ENCODE results near the gene C12orf42. TPM values are rescaled to one million over a fixed set of nuclear protein-coding genes. Genes with fewer than 3 reads are reported as not detected.

C12orf42 gene
- total and polyA plus RNA-seq, 7 donors = 0.93 TPM; not detected in 6

DNA sequence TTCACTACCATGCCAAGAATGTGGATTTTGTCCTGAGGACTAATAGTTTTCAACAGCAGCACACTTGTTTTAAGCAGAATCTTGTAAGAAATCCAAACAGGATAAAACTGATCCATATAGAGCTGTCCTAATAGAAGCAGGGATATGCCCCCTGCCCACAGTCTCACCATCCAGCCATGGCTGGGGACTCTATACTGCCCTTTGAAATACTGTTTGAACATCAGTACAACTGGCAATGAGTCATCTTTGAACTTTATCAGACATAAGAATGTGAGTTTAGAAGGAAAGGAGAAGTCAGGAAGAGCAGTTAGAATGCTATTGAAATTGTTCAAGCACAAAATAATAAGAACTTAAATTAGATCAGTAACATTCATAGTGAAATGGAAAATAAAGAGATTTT, 3.8 kb upstream of the C12orf42 start:
- TF ChIP-seq POLR2AphosphoS5 (IDR thresholded peaks at IDR 0.05) (no peak), POLR2A (IDR thresholded peaks at IDR 0.05) (no peak), EP300 (IDR thresholded peaks at IDR 0.05) (no peak)
- TF ChIP-seq, protein P1, sequence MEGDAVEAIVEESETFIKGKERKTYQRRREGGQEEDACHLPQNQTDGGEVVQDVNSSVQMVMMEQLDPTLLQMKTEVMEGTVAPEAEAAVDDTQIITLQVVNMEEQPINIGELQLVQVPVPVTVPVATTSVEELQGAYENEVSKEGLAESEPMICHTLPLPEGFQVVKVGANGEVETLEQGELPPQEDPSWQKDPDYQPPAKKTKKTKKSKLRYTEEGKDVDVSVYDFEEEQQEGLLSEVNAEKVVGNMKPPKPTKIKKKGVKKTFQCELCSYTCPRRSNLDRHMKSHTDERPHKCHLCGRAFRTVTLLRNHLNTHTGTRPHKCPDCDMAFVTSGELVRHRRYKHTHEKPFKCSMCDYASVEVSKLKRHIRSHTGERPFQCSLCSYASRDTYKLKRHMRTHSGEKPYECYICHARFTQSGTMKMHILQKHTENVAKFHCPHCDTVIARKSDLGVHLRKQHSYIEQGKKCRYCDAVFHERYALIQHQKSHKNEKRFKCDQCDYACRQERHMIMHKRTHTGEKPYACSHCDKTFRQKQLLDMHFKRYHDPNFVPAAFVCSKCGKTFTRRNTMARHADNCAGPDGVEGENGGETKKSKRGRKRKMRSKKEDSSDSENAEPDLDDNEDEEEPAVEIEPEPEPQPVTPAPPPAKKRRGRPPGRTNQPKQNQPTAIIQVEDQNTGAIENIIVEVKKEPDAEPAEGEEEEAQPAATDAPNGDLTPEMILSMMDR (IDR thresholded peaks at IDR 0.05) = no peak
- Histone ChIP-seq H3K27me3 (peaks cover 7 to 30% (median 20%) of the 10 kb centered on the region in 3 donors), H3K4me1 (peaks cover 0 to 15% (median 15%) of the 10 kb centered on the region in 4 donors), H3K36me3 (no peaks in the 10 kb centered on the region), H3K27ac (no peak overlapping the region), H3K9me3 (no peaks in the 10 kb centered on the region), H3K4me3 (no peak overlapping the region)
- intact Hi-C loops (cut with DNase I) = loop anchor here (5.0 kb wide), 1 partner anchor 48 kb away; no protein-coding TSS in a partner anchor
- DNase-seq = no peak

DNA sequence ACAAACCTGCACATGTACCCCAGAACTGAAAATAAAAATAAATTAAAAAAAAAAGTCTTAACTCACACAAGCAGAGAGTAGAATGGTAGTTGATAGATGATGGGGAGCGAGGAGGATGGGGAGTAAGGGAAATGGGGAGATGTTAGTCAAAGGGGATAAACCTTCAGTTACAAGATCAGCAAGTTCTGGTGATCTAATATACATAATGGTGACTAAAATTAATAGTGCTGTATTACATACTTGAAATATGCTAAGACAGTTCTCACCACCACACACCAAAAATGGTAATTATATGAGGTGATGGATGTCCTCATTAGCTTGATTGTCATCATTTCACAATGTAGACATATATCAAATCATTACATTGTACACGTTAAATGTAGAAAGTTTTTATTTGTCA, 3.2 kb upstream of the C12orf42 start:
- H3K9me3 ChIP-seq = no peaks in the 10 kb centered on the region
- H3K4me3 ChIP-seq = no peak overlapping the region
- H3K27me3 ChIP-seq = peaks cover 7 to 36% (median 20%) of the 10 kb centered on the region in 3 donors
- peaks cover 0 to 15% (median 15%) of the 10 kb centered on the region in 4 donors for H3K4me1 ChIP-seq
- H3K36me3 ChIP-seq = no peaks in the 10 kb centered on the region
- H3K27ac ChIP-seq = no peak overlapping the region
- DNase-seq = no peak
- TF ChIP-seq EP300 (IDR thresholded peaks at IDR 0.05) = no peak
- no peak for TF ChIP-seq POLR2A (IDR thresholded peaks at IDR 0.05)
- no peak for TF ChIP-seq POLR2AphosphoS5 (IDR thresholded peaks at IDR 0.05)
- TF ChIP-seq, protein P1 (IDR thresholded peaks at IDR 0.05) = no peak
- intact Hi-C loops (cut with DNase I) = loop anchor here (5.0 kb wide), 1 partner anchor 48 kb away; no protein-coding TSS in a partner anchor
- WGBS, 2 donors = 77 to 80% methylated on average over 2 of the region's 2 CpGs

DNA sequence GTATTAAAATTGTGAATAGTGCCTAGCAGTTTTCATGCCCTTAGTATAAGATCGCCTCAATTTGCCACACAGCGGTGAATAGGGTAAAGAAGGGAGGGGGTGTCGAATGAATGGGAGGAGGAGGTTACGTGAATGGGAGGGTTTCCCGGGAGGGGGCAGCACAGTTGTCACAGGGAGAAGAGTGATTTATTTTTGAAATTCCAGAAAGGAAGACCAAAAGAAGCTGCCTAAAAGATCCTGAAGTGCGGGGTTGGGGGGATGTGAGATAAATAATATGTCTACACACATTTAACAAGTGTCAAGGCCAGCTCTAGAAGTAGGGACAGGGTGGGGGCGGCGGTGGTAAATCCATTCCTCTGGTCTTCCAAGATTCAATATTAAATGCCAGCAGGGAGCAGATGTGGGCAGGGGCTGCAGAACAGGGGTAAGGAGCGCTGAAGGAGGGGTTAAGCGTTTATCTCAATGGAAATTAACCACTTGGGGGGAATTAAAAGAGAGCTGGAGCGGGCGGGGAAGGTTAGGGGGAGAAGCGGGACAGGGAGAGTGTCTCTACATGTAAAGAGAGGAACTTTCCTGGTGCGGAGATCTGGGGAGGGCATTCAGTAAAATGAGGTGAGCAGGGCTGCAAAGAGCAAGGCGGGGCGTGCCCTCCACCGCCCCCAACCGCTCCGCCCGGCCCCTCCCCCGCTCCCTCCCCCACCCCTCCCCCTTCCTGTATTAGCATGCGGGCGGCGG, 867 bp downstream of the C12orf42 start:
- H3K27me3 ChIP-seq = peaks cover 7 to 44% (median 20%) of the 10 kb centered on the region in 3 donors
- 7 to 10% methylated on average over 23 to 24 of the region's 24 CpGs for WGBS, 2 donors
- peak overlapping the region; percentile 14 to 55 (median 44) for H3K4me3 ChIP-seq
- H3K9me3 ChIP-seq = no peaks in the 10 kb centered on the region
- no peak for DNase-seq
- TF ChIP-seq POLR2AphosphoS5 (IDR thresholded peaks at IDR 0.05) (no peak), POLR2A (IDR thresholded peaks at IDR 0.05) (no peak), EP300 (IDR thresholded peaks at IDR 0.05) (no peak)
- TF ChIP-seq, protein P1 (IDR thresholded peaks at IDR 0.05) = no peak
- H3K27ac ChIP-seq = no peak overlapping the region
- peaks cover 0 to 15% (median 15%) of the 10 kb centered on the region in 4 donors for H3K4me1 ChIP-seq
- intact Hi-C loops (cut with DNase I) = loop anchor here (5.0 kb wide), 1 partner anchor 52 kb away; no protein-coding TSS in a partner anchor
- no peaks in the 10 kb centered on the region for H3K36me3 ChIP-seq

DNA sequence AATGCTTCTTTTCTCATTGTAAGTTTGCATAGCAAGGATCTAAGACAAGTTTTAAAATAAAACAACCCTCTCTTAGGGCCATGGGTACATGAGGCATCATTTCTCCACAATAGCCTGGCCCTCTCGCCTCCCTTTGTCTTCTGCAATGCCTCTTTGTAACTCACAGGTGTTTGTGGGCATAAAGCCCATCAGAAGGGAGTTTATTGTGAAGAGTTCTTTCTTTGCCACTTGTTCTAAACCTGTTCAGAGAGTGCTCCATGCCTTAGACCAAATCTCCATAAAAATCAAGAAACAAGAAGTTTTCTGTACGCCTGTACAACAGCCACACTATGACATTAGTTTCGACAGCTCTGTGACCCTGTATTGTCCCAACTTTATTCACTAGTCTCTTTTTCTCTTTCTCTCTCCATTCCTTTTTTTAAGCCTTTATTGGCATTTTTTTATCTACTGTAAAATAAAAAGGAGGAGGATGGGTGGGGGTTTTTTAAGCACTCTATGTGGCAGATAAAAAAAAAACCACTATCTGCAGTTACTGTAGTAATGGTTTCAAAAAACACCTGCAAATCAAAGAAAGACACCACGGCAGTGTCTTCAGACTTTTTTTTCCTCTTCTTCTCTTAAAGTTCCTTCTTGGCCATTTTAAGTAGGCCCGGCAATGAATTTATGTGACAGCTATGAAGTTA, 1.6 kb downstream of the C12orf42 start:
- no peak for TF ChIP-seq EP300 (IDR thresholded peaks at IDR 0.05)
- TF ChIP-seq, protein P1 (IDR thresholded peaks at IDR 0.05) = no peak
- TF ChIP-seq POLR2A (IDR thresholded peaks at IDR 0.05) = no peak
- TF ChIP-seq POLR2AphosphoS5 (IDR thresholded peaks at IDR 0.05) = no peak
- H3K36me3 ChIP-seq = no peaks in the 10 kb centered on the region
- WGBS, 2 donors = 63 to 65% methylated on average over 5 of the region's 5 CpGs
- peaks cover 7 to 49% (median 20%) of the 10 kb centered on the region in 3 donors for H3K27me3 ChIP-seq
- intact Hi-C loops (cut with DNase I) = no loop called here
- peaks cover 0 to 15% (median 15%) of the 10 kb centered on the region in 4 donors for H3K4me1 ChIP-seq
- H3K4me3 ChIP-seq = no peak overlapping the region
- no peak overlapping the region for H3K27ac ChIP-seq
- H3K9me3 ChIP-seq = no peaks in the 10 kb centered on the region
- no peak for DNase-seq

All from sigmoid colon (tissue), 7 donors.